Tibial nerve (tissue), 4 donors: ENCODE results near the gene TTC22. TPM values are rescaled to one million over a fixed set of nuclear protein-coding genes. Genes with fewer than 3 reads are reported as not detected.

Experiments
- DNase-seq, 2 donors: peaks; one replicate each; pipeline ENCODE4 v3.0.0-alpha.2; 2019; ENCODE audit warnings: low spot score in 2 of 2
- H3K27ac ChIP-seq, 4 donors: fragments of 200-600 bp; sonication (generic) in 3 of 4; one replicate each; pipeline ENCODE4 v1.5.1; 2017 to 2019; ENCODE audit warnings: mild to moderate bottlenecking in 1 of 4
- H3K27me3 ChIP-seq, 2 donors: fragments of 200-600 bp; sonication (generic) in 1 of 2; one replicate each; pipeline versions ENCODE4 v1.5.1 to v1.6.0; 2017 to 2019
- H3K36me3 ChIP-seq, 3 donors: fragments of 200-600 bp; sonication (generic); one replicate each; pipeline ENCODE4 v1.5.1; 2018 to 2019
- H3K4me1 ChIP-seq, 4 donors: fragments of 200-600 bp; sonication (generic) in 3 of 4; one replicate each; pipeline ENCODE4 v1.5.1; 2017 to 2019
- H3K4me3 ChIP-seq, 4 donors: fragments of 200-600 bp; sonication (generic) in 3 of 4; one replicate each; pipeline ENCODE4 v1.5.1; 2017 to 2019; ENCODE audit warnings: mild to moderate bottlenecking in 1 of 4, moderate library complexity in 1 of 4
- H3K9me3 ChIP-seq, 4 donors: fragments of 200-600 bp; sonication (generic) in 3 of 4; one replicate each; pipeline ENCODE4 v1.5.1; 2017 to 2019
- CTCF ChIP-seq, 5 experiments: fragments of 200-600 bp in 3 of 5; fragments of 450-650 bp in 2 of 5; sonication (generic) in 3 of 5; IDR thresholded peaks; one replicate each; pipeline ENCODE4 v1.5.1; 2016 to 2019; ENCODE audit warnings: antibody characterized with exemption in 5 of 5, mild to moderate bottlenecking in 3 of 5, moderate library complexity in 2 of 5
- EP300 ChIP-seq, 2 donors: sonication (generic); formaldehyde crosslinking; IDR thresholded peaks; one replicate each; pipeline ENCODE4 v1.6.1; 2017; ENCODE audit warnings: antibody characterized with exemption in 2 of 2, mild to moderate bottlenecking in 1 of 2
- POLR2A ChIP-seq, 2 donors: fragments of 450-650 bp; IDR thresholded peaks; one replicate each; pipeline ENCODE4 v1.6.1; 2017; ENCODE audit warnings: antibody characterized with exemption in 2 of 2, mild to moderate bottlenecking in 2 of 2, moderate library complexity in 2 of 2
- WGBS, 2 donors: methylation state at CpG; one replicate each; pipeline ENCODE4 v1.1.5; 2018; 5-methylcytosine and 5-hydroxymethylcytosine counted together
- total RNA-seq, 4 donors: library from RNA; depleted of rRNA; stranded (reverse); fragments of >200 nt; gene quantifications; one replicate each; pipeline ENCODE4 v1.1.0, GENCODE V29; 2016

Gene TTC22
- total RNA-seq, 4 donors from 2014 or later = not detected

- Histone ChIP-seq H3K27me3 (no peaks in the 10 kb centered on the region), H3K4me1 (no peaks in the 10 kb centered on the region), H3K9me3 (no peaks in the 10 kb centered on the region), H3K27ac (no peak overlapping the region), H3K4me3 (no peak overlapping the region), H3K36me3 (no peaks in the 10 kb centered on the region)
- no peak for DNase-seq
- TF ChIP-seq CTCF (IDR thresholded peaks at IDR 0.05) (no peak), POLR2A (IDR thresholded peaks at IDR 0.05) (no peak), EP300 (IDR thresholded peaks at IDR 0.05) (no peak)
- WGBS, 2 donors = 64 to 74% methylated on average over 11 to 12 of the region's 12 CpGs
Observed at GRCh38 chr1:54808443-54809207, 7.5 kb upstream of the TTC22 start.

GRCh38 chr1:54807756-54808155 is 6.6 kb upstream of the TTC22 start:
- DNase-seq = no peak
- no peaks in the 10 kb centered on the region for H3K4me1 ChIP-seq
- peaks cover 0 to 8% of the 10 kb centered on the region in 2 donors for H3K27me3 ChIP-seq
- no peak overlapping the region for H3K27ac ChIP-seq
- H3K9me3 ChIP-seq = no peaks in the 10 kb centered on the region
- no peaks in the 10 kb centered on the region for H3K36me3 ChIP-seq
- 80 to 82% methylated on average over 7 of the region's 7 CpGs for WGBS, 2 donors
- TF ChIP-seq EP300 (IDR thresholded peaks at IDR 0.05) (no peak), POLR2A (IDR thresholded peaks at IDR 0.05) (no peak), CTCF (IDR thresholded peaks at IDR 0.05) (no peak)
- no peak overlapping the region for H3K4me3 ChIP-seq

- DNase-seq = no peak
- TF ChIP-seq EP300 (IDR thresholded peaks at IDR 0.05) (no peak), CTCF (IDR thresholded peaks at IDR 0.05) (no peak), POLR2A (IDR thresholded peaks at IDR 0.05) (no peak)
- H3K36me3 ChIP-seq = no peaks in the 10 kb centered on the region
Observed at GRCh38 chr1:54806931-54807611, 5.9 kb upstream of the TTC22 start.

GRCh38 chr1:54805981-54806381 is 4.9 kb upstream of the TTC22 start:
- Histone ChIP-seq H3K27ac (no peak overlapping the region), H3K4me1 (peaks cover 0 to 7% (median 4%) of the 10 kb centered on the region in 4 donors), H3K9me3 (no peaks in the 10 kb centered on the region), H3K4me3 (no peak overlapping the region), H3K36me3 (no peaks in the 10 kb centered on the region), H3K27me3 (peaks cover 0 to 26% of the 10 kb centered on the region in 2 donors)
- WGBS, 2 donors = 55 to 71% methylated on average over 21 to 23 of the region's 35 CpGs
- no peak for DNase-seq
- no peak for TF ChIP-seq EP300 (IDR thresholded peaks at IDR 0.05)
- TF ChIP-seq CTCF (IDR thresholded peaks at IDR 0.05) = no peak
- TF ChIP-seq POLR2A (IDR thresholded peaks at IDR 0.05) = no peak

More at GRCh38 chr1:54806931-54807611, 5.9 kb upstream of the TTC22 start:
- Histone ChIP-seq H3K27ac (no peak overlapping the region), H3K4me1 (no peaks in the 10 kb centered on the region), H3K4me3 (no peak overlapping the region), H3K9me3 (no peaks in the 10 kb centered on the region), H3K27me3 (peaks cover 0 to 15% of the 10 kb centered on the region in 2 donors)
- WGBS, 2 donors = 74 to 84% methylated on average over 9 to 11 of the region's 11 CpGs

GRCh38 chr1:54805466-54805865 is 4.3 kb upstream of the TTC22 start:
- Histone ChIP-seq H3K9me3 (no peaks in the 10 kb centered on the region), H3K27me3 (peaks cover 0 to 31% of the 10 kb centered on the region in 2 donors), H3K4me3 (no peak overlapping the region), H3K4me1 (peaks cover 0 to 12% (median 7%) of the 10 kb centered on the region in 4 donors), H3K36me3 (no peaks in the 10 kb centered on the region), H3K27ac (no peak overlapping the region)
- WGBS, 2 donors = 87 to 100% methylated on average over 2 to 3 of the region's 3 CpGs
- DNase-seq = no peak
- TF ChIP-seq POLR2A (IDR thresholded peaks at IDR 0.05) (no peak), CTCF (IDR thresholded peaks at IDR 0.05) (no peak), EP300 (IDR thresholded peaks at IDR 0.05) (no peak)
